Heart left ventricle (tissue), 16 donors: Measurements from ENCODE around the gene PDCD11. TPM values are rescaled to one million over a fixed set of nuclear protein-coding genes. Genes with fewer than 3 reads are reported as not detected.

Source experiments
- ATAC-seq, 4 donors: fragments of 200-7000 bp; cut with Tn5 transposase; one replicate each; pipeline ENCODE4 v1.9.1; 2020 to 2022; ENCODE audit warnings: moderate library complexity in 4 of 4, mild to moderate bottlenecking in 3 of 4, moderate number of reproducible peaks in 1 of 4
- DNase-seq, 5 donors: peaks; one replicate each; pipeline ENCODE4 v3.0.0-alpha.2; 2020
- H3K27ac ChIP-seq, 12 donors: fragments of 200-600 bp; sonication (generic) in 4 of 12; one replicate each; pipeline versions ENCODE4 v1.5.0 to v1.8.0; 2016 to 2022; ENCODE audit warnings: mild to moderate bottlenecking in 2 of 12
- H3K27me3 ChIP-seq, 9 donors: fragments of 200-600 bp; sonication (generic) in 2 of 9; one replicate each; pipeline versions ENCODE4 v1.5.1 to v1.8.0; 2016 to 2022; ENCODE audit warnings: mild to moderate bottlenecking in 3 of 9
- H3K36me3 ChIP-seq, 9 donors: fragments of 200-600 bp; sonication (generic) in 2 of 9; one replicate each; pipeline versions ENCODE4 v1.5.0 to v1.8.0; 2018 to 2022; ENCODE audit warnings: mild to moderate bottlenecking in 2 of 9
- H3K4me1 ChIP-seq, 12 donors: fragments of 200-600 bp; sonication (generic) in 4 of 12; one replicate each; pipeline versions ENCODE4 v1.5.0 to v1.8.0; 2016 to 2022; ENCODE audit warnings: mild to moderate bottlenecking in 3 of 12
- H3K4me3 ChIP-seq, 12 donors: fragments of 200-600 bp; sonication (generic) in 4 of 12; one replicate each; pipeline versions ENCODE4 v1.5.0 to v1.8.0; 2017 to 2022; ENCODE audit warnings: mild to moderate bottlenecking in 9 of 12, moderate library complexity in 4 of 12
- H3K9me3 ChIP-seq, 12 donors: fragments of 200-600 bp; sonication (generic) in 4 of 12; one replicate each; pipeline versions ENCODE4 v1.5.0 to v1.8.0; 2016 to 2022; ENCODE audit warnings: mild to moderate bottlenecking in 1 of 12
- CTCF ChIP-seq, 12 donors: fragments of 200-600 bp; sonication (generic) in 4 of 12; IDR thresholded peaks; one replicate each; pipeline versions ENCODE4 v1.5.0 to v1.8.0; 2018 to 2022; ENCODE audit warnings: antibody characterized with exemption in 12 of 12, mild to moderate bottlenecking in 5 of 12
- POLR2A ChIP-seq, 2 donors: fragments of 450-650 bp; IDR thresholded peaks; one replicate each; pipeline ENCODE4 v1.6.1; 2017; ENCODE audit warnings: antibody characterized with exemption in 2 of 2, mild to moderate bottlenecking in 2 of 2, moderate library complexity in 2 of 2
- WGBS, 4 donors: extraction: QIAGEN DNeasy Blood & Tissue Kit in 2 of 4; methylation state at CpG; one replicate each; pipeline versions ENCODE4 v1.1.5 to v1.1.7; 2013 to 2018; 5-methylcytosine and 5-hydroxymethylcytosine counted together
- intact Hi-C, 10 donors: fragments of 100-400 bp; cut with DNase I; formaldehyde crosslinking; loops; one replicate each; pipeline versions ENCODE4 v1.11.1 to v1.14.2; 2022
- polyA plus RNA-seq, 2 donors: library from polyadenylated mRNA; stranded (reverse); fragments of 200-250 nt; gene quantifications; one replicate each; pipeline ENCODE4 v1.2.3, GENCODE V29; 2013
- total RNA-seq, 9 donors: library from RNA; depleted of rRNA in 2 of 9; stranded (reverse); fragments of >200 nt in 2 of 9; fragmentation: NEBNext Ultra II Directional in 3 of 9; extraction: Animal tissue kit (Norgen Biotek cat#: 25700) in 3 of 9; gene quantifications; one replicate each; pipeline versions ENCODE4 v1.1.0 to v1.2.4, GENCODE V29; 2016 to 2023
- donor health status: ischemic (EF 13 %, LVEDD 7.1; RV severe dilation, severe dysfunction).
- donor health status: healthy with polysubstance abuse.
- donor health status: DM: no; HTN: yes; CAD: no.
- donor health status: DM: no; HTN: no; CAD: no.
- donor health status: ischemic (EF 25% LVEDD 6.9; RV normal size, moderate dysfunction).
- donor health status: ischemic (EF 25% LVEDD 5.7; RV mildly dilated, moderate dysfunction).
- donor health status: healthy.
- donor health status: DM: yes; HTN: yes; CAD: no.
- donor health status: ischemic (EF 35%, LVEDD 5.7; RV mildly dilated, moderate dysfunction).
- donor health status: nonischemic (EF 11% LVEDD 7.7; RV severe dilation, severe dysfunction).
- donor health status: DM: yes; HTN: yes; CAD: no.
- donor health status: PGD.
- donor health status: ischemic (EF 29% LVEDD 5.4; RV normal size, mild dysfunction).
- donor health status: nonischemic (EF 23%, LVEDD 6.1; RV moderate dilation, normal function).

The PDCD11 gene
- total and polyA plus RNA-seq, 11 donors: 8.0 to 17.2 (median 12.1) TPM

DNA sequence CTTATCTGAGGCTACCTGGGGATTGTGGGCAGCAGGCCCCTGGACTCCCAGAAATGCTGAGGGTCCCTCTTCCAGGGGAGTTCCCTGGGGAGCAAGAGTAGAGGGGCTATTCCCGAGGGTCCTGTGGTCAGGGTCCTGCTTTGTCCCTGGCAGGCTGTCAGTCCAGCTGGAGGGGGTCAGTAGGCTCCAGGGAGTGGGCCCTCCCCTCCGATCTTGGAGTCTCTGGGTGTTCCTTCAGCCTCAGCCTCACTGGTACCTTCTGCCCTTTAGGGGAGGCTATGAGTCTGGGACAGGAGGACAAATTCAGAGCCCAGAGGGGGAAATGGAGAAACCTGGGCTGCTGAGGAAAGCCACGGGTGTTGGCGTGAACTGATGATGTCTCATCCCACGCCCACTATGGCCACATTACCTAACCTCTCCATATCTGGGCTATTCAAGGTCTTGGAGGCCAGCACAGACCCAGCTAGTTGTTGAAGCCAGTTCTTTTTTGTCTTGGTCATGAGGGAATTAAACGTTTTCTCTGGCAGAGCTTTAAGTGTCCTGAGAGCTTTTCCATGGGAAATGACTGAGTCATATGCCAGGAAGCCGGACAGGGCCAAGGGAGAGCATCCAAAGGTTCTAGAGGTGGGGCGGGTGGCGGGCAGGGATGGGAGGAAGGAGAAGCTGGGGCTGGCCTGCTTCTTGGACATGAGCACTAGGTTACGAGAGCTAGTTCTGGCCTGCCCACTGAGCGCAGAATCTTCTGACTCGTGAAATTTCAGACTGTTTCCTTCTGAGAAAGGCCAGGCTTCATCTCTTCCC is 49.5 kb downstream of the PDCD11 start:
- no peak overlapping the region for H3K4me3 ChIP-seq
- intact Hi-C loops: no loop called here
- no peaks in the 10 kb centered on the region for H3K9me3 ChIP-seq
- peaks cover 10 to 95% (median 84%) of the 10 kb centered on the region in 12 donors for H3K4me1 ChIP-seq
- peak; percentile 73 to 90 (median 83) for DNase-seq
- peaks cover 0 to 93% (median 88%) of the 10 kb centered on the region in 9 donors for H3K36me3 ChIP-seq
- TF ChIP-seq CTCF (IDR thresholded peaks at IDR 0.05): no peak
- TF ChIP-seq POLR2A (IDR thresholded peaks at IDR 0.05): peak in 1 of 2 donors; percentile 12
- WGBS, 4 donors: 40 to 55% (median 44%) methylated on average over 12 of the region's 12 CpGs
- no peaks in the 10 kb centered on the region for H3K27me3 ChIP-seq
- peak; percentile 60 to 79 (median 71) for ATAC-seq
- peak overlapping the region; percentile 51 to 94 (median 82) for H3K27ac ChIP-seq

DNA sequence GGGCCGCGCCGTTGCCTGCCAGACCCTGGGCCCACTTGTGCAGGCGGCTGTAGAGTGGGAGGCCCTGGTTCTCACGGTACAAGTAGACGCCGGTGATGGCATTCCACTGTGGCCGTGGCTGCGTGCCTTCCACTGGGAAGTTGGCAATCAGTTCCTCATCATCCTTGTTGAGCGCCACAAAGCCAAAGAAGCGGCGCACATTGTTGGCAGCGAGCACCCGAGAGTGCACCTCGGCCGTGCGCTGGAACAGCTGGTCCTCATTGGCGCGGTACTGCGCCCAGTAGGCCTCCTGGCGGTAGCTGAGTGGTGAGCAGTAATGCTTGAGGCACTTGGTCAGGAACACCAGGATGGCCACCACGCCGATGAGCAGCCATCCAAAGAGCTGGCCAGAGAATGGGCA is 50.8 kb downstream of the PDCD11 start:
- Histone ChIP-seq H3K9me3 (no peaks in the 10 kb centered on the region), H3K4me3 (no peak overlapping the region), H3K27ac (peak overlapping the region in 11 of 12 donors; percentile 55 to 94 (median 79)), H3K4me1 (peaks cover 10 to 87% (median 77%) of the 10 kb centered on the region in 12 donors), H3K36me3 (peaks cover 0 to 81% (median 76%) of the 10 kb centered on the region in 9 donors), H3K27me3 (no peaks in the 10 kb centered on the region)
- intact Hi-C loops: no loop called here
- ATAC-seq: no peak
- 95 to 98% (median 98%) methylated on average over 18 to 23 of the region's 23 CpGs for WGBS, 4 donors
- TF ChIP-seq CTCF (IDR thresholded peaks at IDR 0.05) (no peak), POLR2A (IDR thresholded peaks at IDR 0.05) (no peak)
- no peak for DNase-seq

GRCh38 chr10:103448746-103449145 is 52.3 kb downstream of the PDCD11 start:
- ATAC-seq: peak in 3 of 4 donors; percentile 29 to 65 (median 56)
- 51 to 70% (median 65%) methylated on average over 1 of the region's 1 CpG for WGBS, 4 donors
- peak overlapping the region in 10 of 12 donors; percentile 67 to 98 (median 93) for H3K27ac ChIP-seq
- H3K36me3 ChIP-seq: peaks cover 0 to 67% (median 61%) of the 10 kb centered on the region in 9 donors
- H3K4me1 ChIP-seq: peaks cover 10 to 84% (median 70%) of the 10 kb centered on the region in 12 donors
- peak overlapping the region in 7 of 12 donors; percentile 27 to 97 (median 85) for H3K4me3 ChIP-seq
- H3K9me3 ChIP-seq: no peaks in the 10 kb centered on the region
- intact Hi-C loops: no loop called here
- TF ChIP-seq CTCF (IDR thresholded peaks at IDR 0.05): no peak
- no peak for TF ChIP-seq POLR2A (IDR thresholded peaks at IDR 0.05)
- no peaks in the 10 kb centered on the region for H3K27me3 ChIP-seq
- DNase-seq: peak in 4 of 5 donors; percentile 59 to 85 (median 68)
